HepG2 (cell line): ENCODE results near the gene FAM163B. TPM values are rescaled to one million over a fixed set of nuclear protein-coding genes. Genes with fewer than 3 reads are reported as not detected.

Source experiments
- ATAC-seq: fragments of 200-7000 bp; cut with Tn5 transposase; 3 replicates; pipeline ENCODE4 v1.9.1; 2020; ENCODE audit warnings: mild to moderate bottlenecking, moderate library complexity
- BruUV-seq: library from RNA; stranded (reverse); fragments of 400-500 nt; replicated peaks from 2 replicates; lab custom pipeline; 2021; lab: Mats Ljungman, UMichigan
- CTCF ChIA-PET: fragments of 300-600 bp; formaldehyde crosslinking; extraction: SDS; loops from one replicate; lab custom pipeline; 2021; ENCODE audit warnings: low total read pairs, inconsistent platforms, low intra/inter-chr PET ratio; lab: Yijun Ruan, JAX
- POLR2A ChIA-PET: fragments of 350-600 bp; sonication (Branson Sonifier 250); formaldehyde crosslinking; loops from one replicate; lab custom pipeline; 2020; ENCODE audit warnings: antibody characterized with exemption, inconsistent platforms; lab: Yijun Ruan, JAX
- DNase-seq: peaks from one replicate; pipeline ENCODE4 v3.0.0-alpha.2; 2015; ENCODE audit warnings: low spot score
- FAIRE-seq: peaks from 3 replicates; lab custom pipeline; 2011; peaks lifted over from hg19 to GRCh38; lab: Jason Lieb, UNC
- H2AFZ ChIP-seq: one replicate; pipeline ENCODE4 v1.6.1; 2011; ENCODE audit warnings: low read length, inconsistent platforms
- H3K27ac ChIP-seq: fragments of 300-600 bp; 3 replicates; pipeline ENCODE4 v1.8.0; 2011; ENCODE audit warnings: mixed run types, mild to moderate bottlenecking, mixed read lengths, low read length, inconsistent platforms; ENCODE audit not compliant: insufficient read depth; ENCODE audit errors: extremely low read length
- H3K27me3 ChIP-seq, 2 experiments: fragments of 200-600 bp in 1 of 2; 2 replicates in 1 of 2; 3 replicates in 1 of 2; pipeline versions ENCODE4 v1.6.0 to v1.8.0; 2011; ENCODE audit warnings: low read length in 2 of 2, mild to moderate bottlenecking in 2 of 2, moderate library complexity in 2 of 2, inconsistent platforms in 1 of 2; ENCODE audit not compliant: insufficient read depth in 2 of 2, control insufficient read depth in 1 of 2
- H3K36me3 ChIP-seq, 2 experiments: fragments of 200-600 bp in 1 of 2; replicated peaks in 1 of 2; 2 replicates in 1 of 2; 3 replicates in 1 of 2; pipeline versions ENCODE4 v1.5.1 to v1.8.0; 2011; ENCODE audit warnings: low read length in 2 of 2, inconsistent platforms in 1 of 2; ENCODE audit not compliant: insufficient read depth in 2 of 2, control insufficient read depth in 1 of 2
- H3K4me1 ChIP-seq: 2 replicates; pipeline ENCODE4 v1.5.1; 2012; ENCODE audit warnings: low read length, inconsistent platforms; ENCODE audit not compliant: insufficient read depth
- H3K4me2 ChIP-seq: 2 replicates; pipeline ENCODE4 v1.6.0; 2011; ENCODE audit warnings: low read depth, low read length, inconsistent platforms
- H3K4me3 ChIP-seq, 3 experiments: fragments of 200-600 bp in 1 of 3; sonication (generic), shearing (Covaris generic) in 1 of 3; replicated peaks in 1 of 3; 2 replicates each; pipeline ENCODE4 v1.5.1; 2011 to 2016; ENCODE audit warnings: low read length in 3 of 3, inconsistent platforms in 2 of 3, low read depth in 2 of 3, mild to moderate bottlenecking in 2 of 3, control low read depth in 1 of 3, mixed read lengths in 1 of 3; ENCODE audit not compliant: insufficient read depth in 1 of 3
- H3K79me2 ChIP-seq: one replicate; pipeline ENCODE4 v1.6.1; 2011; ENCODE audit warnings: low read length, inconsistent platforms; ENCODE audit not compliant: insufficient read depth
- H3K9ac ChIP-seq: 2 replicates; pipeline ENCODE4 v1.6.0; 2011; ENCODE audit warnings: mild to moderate bottlenecking, low read depth, low read length, inconsistent platforms; ENCODE audit not compliant: insufficient read depth
- H3K9me3 ChIP-seq: 2 replicates; pipeline ENCODE4 v1.5.1; 2012; ENCODE audit warnings: mild to moderate bottlenecking, low read length
- H4K20me1 ChIP-seq: 2 replicates; pipeline ENCODE4 v1.6.0; 2011; ENCODE audit warnings: inconsistent platforms, mild to moderate bottlenecking, low read length, moderate library complexity; ENCODE audit not compliant: insufficient read depth
- HINFP ChIP-seq: sonication (generic); formaldehyde crosslinking; IDR thresholded peaks from 2 replicates; pipeline ENCODE4 v1.4.0; 2020; ENCODE audit warnings: low read depth, mild to moderate bottlenecking, missing genetic modification reagents
- KLF9 ChIP-seq: IDR thresholded peaks from 2 replicates; pipeline ENCODE4 v1.6.1; 2016; ENCODE audit warnings: low read depth
- MAX ChIP-seq: IDR thresholded peaks from 2 replicates; pipeline ENCODE4 v1.6.1; 2012; ENCODE audit warnings: inconsistent platforms
- NFYB ChIP-seq: sonication (generic); formaldehyde crosslinking; IDR thresholded peaks from 2 replicates; pipeline ENCODE4 v1.4.0; 2020; ENCODE audit warnings: missing genetic modification reagents
- TRIM24 ChIP-seq: sonication (generic); formaldehyde crosslinking; IDR thresholded peaks from 2 replicates; pipeline ENCODE4 v1.8.0; 2022; ENCODE audit warnings: mild to moderate bottlenecking, missing genetic modification reagents
- ZNF432 ChIP-seq: sonication (generic); formaldehyde crosslinking; IDR thresholded peaks from 2 replicates; pipeline ENCODE4 v1.5.0; 2020; ENCODE audit warnings: missing genetic modification reagents, mild to moderate bottlenecking, borderline replicate concordance
- ZNF597 ChIP-seq: sonication (generic); formaldehyde crosslinking; IDR thresholded peaks from 2 replicates; pipeline ENCODE4 v1.5.0; 2020; ENCODE audit warnings: missing genetic modification reagents
- ZNF720 ChIP-seq: sonication (generic); formaldehyde crosslinking; IDR thresholded peaks from 2 replicates; pipeline ENCODE4 v1.4.0; 2020; ENCODE audit warnings: missing genetic modification reagents
- ZSCAN22 ChIP-seq: sonication (generic); formaldehyde crosslinking; IDR thresholded peaks from 2 replicates; pipeline ENCODE4 v1.4.0; 2020; ENCODE audit warnings: mild to moderate bottlenecking, missing genetic modification reagents
- WGBS: methylation state at CpG from one replicate; pipeline ENCODE4 v1.1.6; 2017; ENCODE audit warnings: low lambda C conversion rate; 5-methylcytosine and 5-hydroxymethylcytosine counted together
- in situ Hi-C: cut with HindIII; loops from 2 replicates; pipeline ENCODE4 v1.10.0; 2017; ENCODE audit warnings: low pct_unique_long_range_greater_than_20kb; ENCODE audit not compliant: extremely low pct_ligation_motif_present
- intact Hi-C: fragments of 100-400 bp; cut with micrococcal nuclease; formaldehyde crosslinking; loops from one replicate; pipeline ENCODE4 v1.10.0; 2022; ENCODE audit not compliant: unreplicated experiment
- polyA plus RNA-seq, 8 experiments: library from polyadenylated mRNA; depleted of rRNA in 3 of 8; stranded (reverse) in 7 of 8; unstranded in 1 of 8; fragments of >200 nt; fragmentation: Illumina TruSeq in 4 of 8; extraction: Trizol in 4 of 8; gene quantifications; 2 replicates each; pipeline versions ENCODE4 v1.2.1 to v1.2.3, GENCODE V29; 2011 to 2016; ENCODE audit warnings: low read depth in 4 of 8, missing spikeins in 1 of 8, mixed read lengths in 1 of 8; ENCODE audit not compliant: insufficient read depth in 1 of 8
- total RNA-seq, 5 experiments: library from RNA; depleted of rRNA; stranded (reverse); fragments of >200 nt; fragmentation: Illumina TruSeq; extraction: Trizol; gene quantifications; 2 replicates each; pipeline ENCODE4 v1.2.3, GENCODE V29; 2016; ENCODE audit warnings: low read depth in 1 of 5

Gene FAM163B
- total and polyA plus RNA-seq, 2 of the 13 experiments (the other 11 are each of a cell fraction or from before 2014, with no cell fraction given) = not detected

GRCh38 chr9:133607976-133608375 lies 1.2 kb downstream of the FAM163B start:
- ChIA-PET POLR2A (no interaction called here), CTCF (no interaction called here)
- WGBS = 31% methylated on average over 8 of the region's 8 CpGs
- no peaks in the 10 kb centered on the region for H3K9me3 ChIP-seq
- peaks cover 12 to 77% of the 10 kb centered on the region in 2 experiments for H3K27me3 ChIP-seq
- no peak for DNase-seq
- in situ Hi-C loops = no loop called here
- H3K36me3 ChIP-seq = no peaks in the 10 kb centered on the region
- ATAC-seq = no peak
- H3K4me3 ChIP-seq = no peak overlapping the region
- FAIRE-seq = no peak
- H2AFZ ChIP-seq = no peak overlapping the region
- TF ChIP-seq ZNF432 (CRISPR knock-in tag) = no peak
- no peak for TF ChIP-seq NFYB (CRISPR knock-in tag)
- TF ChIP-seq MAX = no peak
- no peak for TF ChIP-seq HINFP (CRISPR knock-in tag)
- TF ChIP-seq KLF9 (CRISPR knock-in tag) = no peak
- no peak for TF ChIP-seq ZSCAN22 (CRISPR knock-in tag)
- no peak for TF ChIP-seq ZNF597
- no peak for TF ChIP-seq TRIM24 (CRISPR knock-in tag)
- no peak for TF ChIP-seq ZNF720 (CRISPR knock-in tag)
- H3K9ac ChIP-seq = no peak overlapping the region
- no peaks in the 10 kb centered on the region for H3K79me2 ChIP-seq
- no TSS peak for BruUV-seq
- H3K4me1 ChIP-seq = no peaks in the 10 kb centered on the region
- intact Hi-C loops = no loop called here
- no peak overlapping the region for H3K27ac ChIP-seq
- no peak overlapping the region for H3K4me2 ChIP-seq
- 0 out of 2 replicates have a peak, but pooled peaks cover 9% of the 10 kb centered on the region for H4K20me1 ChIP-seq
